Right ventricle myocardium superior (tissue), 1 donor: ENCODE data around the gene PCDHGA1. TPM values are rescaled to one million over a fixed set of nuclear protein-coding genes. Genes with fewer than 3 reads are reported as not detected.
"Not testable (repeated sequence)": the region's sequence is repeated elsewhere in the genome, so short reads cannot be mapped to it uniquely, and the experiment has no call there.

ENCODE experiments used
- ATAC-seq: fragments of 200-7000 bp; cut with Tn5 transposase; one replicate; pipeline ENCODE4 v1.9.1; 2020; ENCODE audit warnings: mild to moderate bottlenecking; ENCODE audit not compliant: poor library complexity
- DNase-seq: peaks from one replicate; pipeline ENCODE4 v3.0.0-alpha.2; 2020
- intact Hi-C: fragments of 100-400 bp; cut with DNase I; formaldehyde crosslinking; loops from one replicate; pipeline ENCODE4 v1.11.2; 2022
- total RNA-seq: library from RNA; stranded (reverse); fragmentation: NEBNext Ultra II Directional; extraction: Animal tissue kit (Norgen Biotek cat#: 25700); gene quantifications from one replicate; pipeline ENCODE4 v1.2.1, GENCODE V29; 2021
- donor health status: DM: no; HTN: yes; CAD: no; lungs with severe emphysema.

The PCDHGA1 gene
- total RNA-seq, 1 donor from 2014 or later, result 2.7 TPM

DNA sequence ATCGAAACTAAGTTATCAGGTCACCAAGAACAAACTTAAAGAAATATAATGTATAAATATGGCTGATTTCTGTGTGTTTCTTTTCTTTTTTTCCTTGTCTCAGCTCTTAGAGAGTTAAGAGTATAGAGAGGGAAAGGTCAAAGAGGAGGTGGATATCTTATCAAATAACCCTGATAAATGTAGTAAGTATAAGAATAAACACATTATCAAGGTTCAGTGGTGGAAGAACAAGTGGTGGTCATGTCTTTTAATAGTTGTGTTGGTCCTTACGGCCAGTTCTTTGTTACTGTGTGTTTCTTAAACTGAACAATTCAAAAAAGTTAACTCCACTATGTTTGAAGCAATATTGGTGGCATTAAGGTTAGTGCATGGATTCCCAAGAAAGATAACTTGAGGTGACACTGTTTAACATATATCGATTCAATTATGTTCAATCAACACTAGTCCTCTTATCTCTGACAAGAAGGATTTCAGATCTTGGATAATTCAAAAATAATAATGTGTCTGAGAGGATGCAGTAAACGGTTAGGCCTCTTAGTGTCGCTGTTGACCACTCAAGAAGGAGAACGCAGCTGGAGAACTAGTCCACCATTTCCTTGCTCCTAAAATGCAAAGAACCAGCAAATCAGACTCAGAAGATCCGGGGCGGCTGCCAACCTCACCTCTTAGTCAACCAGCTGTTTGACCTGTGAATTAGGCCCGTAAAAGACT, 13.1 kb downstream of the PCDHGA1 start, which contains the start of gene PCDHGA3:
Gene PCDHGA3 (plus strand): TSS at position 588 of the 711 bp plus-strand sequence. CDS start 205 bp downstream, outside the sequence.
- intact Hi-C loops, result no loop called here
- no peak for DNase-seq
- ATAC-seq, result peak; percentile 66

DNA sequence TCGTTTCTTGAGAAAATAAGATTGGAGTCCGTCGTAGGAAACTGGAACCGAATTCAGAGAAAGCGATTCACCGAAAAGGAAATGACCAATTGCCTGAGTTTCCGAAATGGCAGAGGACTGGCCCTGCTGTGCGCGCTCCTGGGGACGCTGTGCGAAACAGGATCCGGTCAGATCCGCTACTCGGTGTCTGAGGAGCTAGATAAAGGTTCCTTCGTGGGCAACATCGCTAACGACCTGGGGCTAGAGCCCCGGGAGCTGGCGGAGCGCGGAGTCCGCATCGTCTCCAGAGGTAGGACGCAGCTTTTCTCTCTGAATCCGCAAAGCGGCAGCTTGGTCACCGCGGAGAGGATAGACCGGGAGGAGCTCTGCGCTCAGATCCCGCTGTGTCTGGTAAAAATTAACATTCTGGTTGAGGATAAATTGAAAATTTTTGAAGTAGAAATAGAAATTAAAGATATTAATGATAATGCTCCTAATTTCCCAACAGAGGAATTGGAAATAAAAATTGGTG, 13.7 kb downstream of the PCDHGA1 start:
- DNase-seq (no peak), ATAC-seq (peak; percentile 21)
- intact Hi-C loops, result no loop called here

DNA sequence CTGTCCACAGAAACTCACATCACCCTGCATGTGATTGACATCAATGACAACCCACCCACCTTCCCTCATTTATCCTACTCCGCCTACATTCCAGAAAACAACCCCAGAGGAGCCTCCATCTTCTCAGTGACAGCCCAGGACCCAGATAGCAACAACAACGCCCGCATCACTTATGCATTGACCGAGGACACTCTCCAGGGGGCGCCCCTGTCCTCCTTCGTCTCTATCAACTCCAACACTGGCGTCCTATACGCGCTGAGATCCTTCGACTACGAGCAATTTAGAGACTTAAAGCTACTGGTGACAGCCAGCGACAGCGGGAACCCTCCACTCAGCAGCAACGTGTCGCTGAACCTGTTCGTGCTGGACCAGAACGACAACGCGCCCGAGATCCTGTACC, 15.0 kb downstream of the PCDHGA1 start:
- no peak for DNase-seq
- ATAC-seq, result no peak
- intact Hi-C loops, result loop anchor here (5.0 kb wide), 1 partner anchor 67 kb away; the partner anchor contains the start of gene PCDHGA10

DNA sequence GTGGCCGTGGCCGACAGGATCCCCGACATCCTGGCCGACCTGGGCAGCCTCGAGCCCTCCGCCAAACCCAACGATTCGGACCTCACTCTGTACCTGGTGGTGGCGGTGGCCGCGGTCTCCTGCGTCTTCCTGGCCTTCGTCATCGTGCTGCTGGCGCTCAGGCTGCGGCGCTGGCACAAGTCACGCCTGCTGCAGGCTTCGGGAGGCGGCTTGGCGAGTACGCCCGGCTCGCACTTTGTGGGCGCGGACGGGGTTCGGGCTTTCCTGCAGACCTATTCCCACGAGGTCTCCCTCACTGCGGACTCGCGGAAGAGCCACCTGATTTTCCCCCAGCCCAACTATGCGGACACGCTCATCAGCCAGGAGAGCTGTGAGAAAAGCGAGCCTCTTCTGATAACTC, 15.7 kb downstream of the PCDHGA1 start:
- DNase-seq, ATAC-seq: not testable (repeated sequence)
- intact Hi-C loops, result loop anchor here (5.0 kb wide), 1 partner anchor 66 kb away; the partner anchor contains the start of gene PCDHGA10

DNA sequence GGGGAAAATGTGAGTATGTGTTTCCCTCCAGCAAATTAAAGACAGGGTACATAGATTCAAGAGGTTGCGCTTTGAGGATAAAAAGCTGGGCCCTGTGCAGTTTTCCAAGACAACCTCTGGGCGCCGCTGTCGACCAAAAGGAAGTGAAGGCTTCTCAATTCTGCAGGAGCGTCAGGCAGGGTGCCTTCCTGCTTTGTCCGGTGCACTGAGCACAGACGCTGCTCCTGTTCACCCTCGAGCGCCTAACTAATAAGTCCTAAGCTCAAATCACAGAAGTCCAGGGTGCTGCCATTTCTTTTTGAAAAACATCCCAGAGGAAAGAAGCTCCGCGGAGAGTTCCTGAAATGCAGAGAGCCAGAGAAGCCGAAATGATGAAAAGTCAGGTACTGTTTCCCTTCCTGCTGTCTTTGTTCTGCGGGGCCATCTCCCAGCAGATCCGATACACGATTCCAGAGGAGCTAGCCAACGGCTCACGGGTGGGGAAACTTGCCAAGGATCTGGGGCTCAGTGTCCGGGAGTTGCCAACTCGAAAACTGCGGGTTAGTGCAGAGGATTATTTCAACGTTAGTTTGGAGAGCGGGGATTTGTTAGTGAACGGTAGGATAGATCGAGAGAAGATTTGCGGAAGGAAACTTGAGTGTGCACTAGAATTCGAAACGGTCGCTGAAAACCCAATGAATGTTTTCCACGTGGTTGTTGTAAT, 19.8 kb downstream of the PCDHGA1 start, which contains the start of gene PCDHGB1:
Gene PCDHGB1 (plus strand): TSS at position 183 of the 703 bp plus-strand sequence. CDS start 162 bp downstream, at position 345.
- intact Hi-C loops, result loop anchor here (5.0 kb wide), 1 partner anchor 62 kb away; the partner anchor contains the start of gene PCDHGA10
- DNase-seq (peak; percentile 55), ATAC-seq (peak; percentile 82)

DNA sequence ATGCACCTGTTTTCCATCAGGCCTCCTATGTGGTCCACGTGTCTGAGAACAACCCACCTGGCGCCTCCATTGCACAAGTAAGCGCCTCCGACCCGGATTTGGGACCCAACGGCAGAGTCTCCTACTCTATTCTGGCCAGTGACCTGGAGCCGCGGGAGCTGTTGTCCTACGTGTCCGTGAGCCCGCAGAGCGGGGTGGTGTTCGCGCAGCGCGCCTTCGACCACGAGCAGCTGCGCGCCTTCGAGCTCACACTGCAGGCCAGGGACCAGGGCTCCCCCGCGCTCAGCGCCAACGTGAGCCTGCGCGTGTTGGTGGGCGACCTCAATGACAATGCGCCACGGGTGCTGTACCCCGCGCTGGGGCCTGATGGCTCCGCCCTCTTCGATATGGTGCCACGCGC, 21.3 kb downstream of the PCDHGA1 start:
- intact Hi-C loops, result no loop called here
- ATAC-seq (no peak), DNase-seq (no peak)

DNA sequence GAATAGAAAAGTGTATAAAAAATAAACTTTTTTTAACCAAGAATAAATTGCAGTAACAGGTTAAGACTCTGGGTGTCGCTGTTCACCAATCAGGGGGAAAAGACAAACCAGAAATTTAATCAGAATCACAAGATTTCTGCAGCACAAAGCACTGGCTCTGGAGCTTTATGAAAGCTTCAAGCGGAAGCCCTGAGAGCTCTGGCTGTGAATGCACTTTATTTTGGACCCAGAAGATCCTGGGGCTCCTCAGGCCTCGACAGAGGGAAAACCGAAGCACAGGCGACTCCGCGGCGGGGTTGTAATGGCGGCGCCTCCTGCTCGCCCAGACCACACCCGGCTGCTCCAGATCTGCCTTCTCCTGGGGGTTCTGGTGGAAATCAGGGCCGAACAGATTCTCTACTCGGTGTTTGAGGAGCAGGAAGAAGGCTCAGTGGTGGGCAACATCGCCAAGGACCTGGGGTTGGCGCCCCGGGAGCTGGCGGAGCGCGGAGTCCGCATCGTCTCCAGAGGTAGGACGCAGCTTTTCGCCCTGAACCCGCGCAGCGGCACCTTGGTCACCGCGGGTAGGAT, 24.7 kb downstream of the PCDHGA1 start, which contains the start of gene PCDHGA4:
Gene PCDHGA4 (plus strand): TSS at position 122 of the 570 bp plus-strand sequence. CDS start 87 bp downstream, at position 209.
- ATAC-seq (no peak), DNase-seq (no peak)

DNA sequence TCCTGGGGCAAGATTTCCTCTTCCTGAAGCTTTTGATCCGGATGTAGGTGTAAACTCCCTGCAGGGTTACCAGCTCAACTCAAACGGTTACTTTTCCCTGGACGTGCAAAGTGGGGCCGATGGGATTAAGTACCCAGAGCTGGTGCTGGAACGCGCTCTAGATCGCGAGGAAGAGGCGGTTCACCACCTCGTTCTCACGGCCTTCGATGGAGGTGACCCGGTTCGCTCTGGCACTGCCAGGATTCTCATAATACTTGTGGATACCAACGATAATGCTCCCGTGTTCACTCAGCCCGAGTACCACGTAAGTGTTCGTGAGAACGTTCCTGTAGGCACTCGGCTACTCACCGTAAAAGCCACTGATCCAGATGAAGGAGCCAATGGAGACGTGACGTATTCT, 25.3 kb downstream of the PCDHGA1 start:
- ATAC-seq, result no peak
- intact Hi-C loops, result no loop called here
- DNase-seq, result no peak

More for the DNA sequence above, 24.7 kb downstream of the PCDHGA1 start, which contains the start of gene PCDHGA4:
- intact Hi-C loops, result no loop called here

DNA sequence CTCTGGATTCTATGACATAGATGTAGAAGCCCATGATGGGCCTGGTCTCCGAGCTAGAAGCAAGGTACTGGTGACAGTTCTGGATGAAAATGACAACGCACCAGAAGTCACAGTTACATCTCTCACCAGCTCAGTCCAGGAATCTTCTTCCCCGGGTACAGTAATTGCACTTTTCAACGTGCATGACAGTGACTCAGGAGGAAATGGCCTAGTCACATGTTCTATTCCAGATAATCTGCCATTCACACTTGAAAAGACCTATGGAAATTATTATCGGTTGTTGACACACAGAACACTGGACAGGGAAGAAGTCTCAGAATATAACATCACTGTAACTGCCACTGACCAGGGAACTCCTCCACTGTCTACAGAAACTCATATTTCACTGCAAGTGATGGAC, 25.8 kb downstream of the PCDHGA1 start:
- DNase-seq, result no peak

DNA sequence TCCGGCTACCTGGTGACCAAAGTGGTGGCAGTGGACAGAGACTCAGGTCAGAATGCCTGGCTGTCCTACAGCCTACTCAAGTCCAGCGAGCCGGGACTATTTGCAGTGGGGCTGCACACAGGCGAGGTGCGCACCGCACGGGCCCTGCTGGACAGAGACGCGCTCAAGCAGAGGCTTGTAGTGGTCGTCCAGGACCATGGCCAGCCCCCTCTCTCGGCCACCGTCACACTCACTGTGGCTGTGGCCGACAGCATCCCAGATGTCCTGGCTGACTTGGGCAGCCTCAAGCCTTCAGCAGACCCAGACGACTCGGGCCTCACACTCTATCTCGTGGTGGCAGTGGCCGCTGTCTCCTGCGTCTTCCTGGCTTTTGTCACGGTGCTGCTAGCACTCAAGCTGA, 26.6 kb downstream of the PCDHGA1 start:
- ATAC-seq (peak; percentile 7), DNase-seq (no peak)
- intact Hi-C loops, result no loop called here

More for the DNA sequence above, 25.8 kb downstream of the PCDHGA1 start:
- ATAC-seq, result no peak
- intact Hi-C loops, result no loop called here

DNA sequence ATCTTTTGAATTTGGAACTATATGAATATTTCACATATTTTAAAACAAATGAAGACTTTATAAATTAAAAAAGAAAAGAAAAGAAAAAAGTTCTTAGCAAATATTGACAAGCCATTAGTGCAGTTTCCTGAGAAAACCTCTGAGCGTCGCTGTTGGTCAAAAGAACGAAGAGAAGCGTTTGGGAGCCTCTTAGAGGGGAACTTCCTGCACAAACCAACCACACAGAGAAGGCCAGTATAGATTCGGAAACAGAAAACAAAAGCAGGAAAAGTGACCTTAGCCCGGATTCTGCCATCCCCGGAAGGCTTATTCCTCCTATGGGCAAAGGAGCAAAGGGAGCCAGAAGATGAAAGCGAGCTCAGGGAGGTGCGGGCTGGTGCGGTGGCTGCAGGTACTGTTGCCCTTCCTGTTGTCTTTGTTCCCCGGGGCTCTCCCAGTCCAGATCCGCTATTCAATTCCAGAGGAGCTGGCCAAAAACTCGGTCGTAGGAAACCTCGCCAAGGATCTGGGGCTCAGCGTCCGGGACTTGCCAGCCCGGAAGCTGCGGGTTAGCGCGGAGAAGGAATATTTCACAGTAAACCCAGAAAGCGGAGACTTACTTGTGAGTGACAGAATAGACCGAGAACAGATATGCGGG, 29.6 kb downstream of the PCDHGA1 start, which contains the start of gene PCDHGB2:
Gene PCDHGB2 (plus strand): TSS at position 205 of the 637 bp plus-strand sequence. CDS start 142 bp downstream, at position 347.
- intact Hi-C loops, result no loop called here
- DNase-seq (no peak), ATAC-seq (peak; percentile 57)

DNA sequence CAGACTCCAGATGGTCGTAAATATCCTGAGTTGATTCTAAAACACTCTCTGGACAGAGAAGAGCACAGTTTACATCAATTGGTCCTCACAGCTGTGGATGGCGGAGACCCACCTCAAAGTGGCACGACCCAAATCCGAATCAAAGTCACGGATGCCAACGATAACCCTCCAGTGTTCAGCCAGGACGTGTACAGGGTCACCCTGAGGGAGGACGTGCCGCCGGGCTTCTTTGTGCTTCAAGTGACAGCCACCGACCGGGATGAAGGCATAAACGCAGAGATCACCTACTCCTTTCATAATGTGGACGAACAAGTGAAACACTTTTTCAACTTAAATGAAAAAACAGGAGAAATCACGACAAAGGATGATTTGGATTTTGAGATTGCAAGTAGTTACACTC, 30.4 kb downstream of the PCDHGA1 start:
- DNase-seq (no peak), ATAC-seq (peak; percentile 21)
- intact Hi-C loops, result no loop called here

DNA sequence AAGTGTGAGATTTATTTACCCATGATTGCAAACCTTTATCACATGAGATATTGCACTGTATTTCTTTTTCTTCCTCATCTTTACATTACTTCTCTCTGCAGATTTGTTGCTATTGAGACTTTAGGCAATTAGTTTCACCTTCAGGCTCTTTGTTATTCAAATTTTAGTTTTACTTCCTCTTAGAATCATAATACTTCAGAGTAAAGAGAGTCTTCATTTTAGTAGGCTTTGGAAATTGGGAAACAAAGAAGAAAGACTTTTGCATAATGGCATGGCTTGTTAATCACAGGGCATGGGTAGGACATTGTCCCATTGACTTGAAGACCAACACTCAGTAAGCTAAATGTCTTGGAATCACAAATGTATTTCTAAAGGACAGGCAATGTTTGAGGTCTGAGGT, 32.4 kb downstream of the PCDHGA1 start:
- ATAC-seq (no peak), DNase-seq (no peak)
- intact Hi-C loops, result no loop called here

DNA sequence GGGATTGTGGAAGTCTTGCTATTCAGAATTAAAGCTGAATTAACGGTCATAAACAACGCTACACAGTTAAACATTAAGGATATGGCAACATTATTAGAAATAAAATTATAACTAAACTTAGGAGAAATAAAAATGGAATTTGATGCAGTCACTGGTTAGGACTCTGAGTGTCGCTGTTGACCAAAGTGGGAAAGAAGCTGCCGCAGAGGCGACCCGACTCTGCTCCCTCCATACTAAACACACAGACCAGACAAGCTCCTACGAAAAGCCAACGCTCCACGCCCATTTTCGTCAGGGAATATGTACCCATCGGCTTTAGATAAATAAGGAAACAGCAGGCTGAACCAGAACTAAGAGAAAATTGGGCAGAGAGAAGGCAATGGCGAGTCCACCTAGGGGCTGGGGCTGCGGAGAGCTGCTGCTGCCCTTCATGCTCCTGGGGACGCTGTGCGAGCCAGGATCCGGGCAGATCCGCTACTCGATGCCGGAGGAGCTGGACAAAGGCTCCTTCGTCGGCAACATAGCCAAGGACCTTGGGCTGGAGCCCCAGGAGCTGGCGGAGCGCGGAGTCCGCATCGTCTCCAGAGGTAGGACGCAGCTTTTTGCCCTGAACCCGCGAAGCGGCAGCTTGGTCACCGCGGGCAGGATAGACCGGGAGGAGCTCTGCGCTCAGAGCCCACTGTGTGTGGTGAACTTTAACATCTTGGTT, 33.8 kb downstream of the PCDHGA1 start, which contains the start of gene PCDHGA5:
Gene PCDHGA5 (plus strand): TSS at position 211 of the 709 bp plus-strand sequence. CDS start 169 bp downstream, at position 380.
- intact Hi-C loops, result no loop called here
- no peak for DNase-seq
- ATAC-seq, result peak; percentile 64

DNA sequence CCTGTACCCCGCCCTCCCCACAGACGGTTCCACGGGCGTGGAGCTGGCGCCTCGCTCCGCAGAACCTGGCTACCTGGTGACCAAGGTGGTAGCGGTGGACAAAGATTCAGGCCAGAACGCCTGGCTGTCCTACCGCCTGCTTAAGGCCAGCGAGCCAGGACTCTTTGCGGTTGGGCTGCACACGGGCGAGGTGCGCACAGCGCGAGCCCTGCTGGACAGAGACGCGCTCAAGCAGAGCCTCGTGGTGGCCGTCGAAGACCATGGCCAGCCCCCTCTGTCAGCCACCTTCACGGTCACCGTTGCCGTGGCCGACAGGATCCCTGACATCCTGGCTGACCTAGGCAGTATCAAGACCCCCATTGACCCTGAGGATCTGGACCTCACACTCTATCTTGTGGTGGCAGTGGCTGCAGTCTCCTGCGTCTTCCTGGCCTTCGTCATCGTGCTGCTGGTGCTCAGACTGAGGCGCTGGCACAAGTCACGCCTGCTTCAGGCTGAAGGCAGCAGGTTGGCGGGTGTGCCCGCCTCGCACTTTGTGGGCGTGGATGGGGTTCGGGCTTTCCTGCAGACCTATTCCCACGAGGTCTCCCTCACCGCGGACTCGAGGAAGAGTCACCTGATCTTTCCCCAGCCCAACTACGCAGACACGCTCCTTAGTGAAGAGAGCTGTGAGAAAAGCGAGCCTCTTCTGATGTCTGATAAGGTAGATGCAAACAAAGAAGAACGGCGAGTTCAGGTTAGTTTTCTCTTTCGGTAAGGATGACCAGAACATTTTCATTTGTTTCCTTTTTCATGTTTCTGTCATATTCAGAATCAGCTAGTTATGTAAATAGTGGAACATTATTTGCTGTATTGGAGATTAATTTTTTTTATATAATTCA, 35.9 kb downstream of the PCDHGA1 start:
- ATAC-seq (no peak), DNase-seq (no peak)
- intact Hi-C loops, result no loop called here

DNA sequence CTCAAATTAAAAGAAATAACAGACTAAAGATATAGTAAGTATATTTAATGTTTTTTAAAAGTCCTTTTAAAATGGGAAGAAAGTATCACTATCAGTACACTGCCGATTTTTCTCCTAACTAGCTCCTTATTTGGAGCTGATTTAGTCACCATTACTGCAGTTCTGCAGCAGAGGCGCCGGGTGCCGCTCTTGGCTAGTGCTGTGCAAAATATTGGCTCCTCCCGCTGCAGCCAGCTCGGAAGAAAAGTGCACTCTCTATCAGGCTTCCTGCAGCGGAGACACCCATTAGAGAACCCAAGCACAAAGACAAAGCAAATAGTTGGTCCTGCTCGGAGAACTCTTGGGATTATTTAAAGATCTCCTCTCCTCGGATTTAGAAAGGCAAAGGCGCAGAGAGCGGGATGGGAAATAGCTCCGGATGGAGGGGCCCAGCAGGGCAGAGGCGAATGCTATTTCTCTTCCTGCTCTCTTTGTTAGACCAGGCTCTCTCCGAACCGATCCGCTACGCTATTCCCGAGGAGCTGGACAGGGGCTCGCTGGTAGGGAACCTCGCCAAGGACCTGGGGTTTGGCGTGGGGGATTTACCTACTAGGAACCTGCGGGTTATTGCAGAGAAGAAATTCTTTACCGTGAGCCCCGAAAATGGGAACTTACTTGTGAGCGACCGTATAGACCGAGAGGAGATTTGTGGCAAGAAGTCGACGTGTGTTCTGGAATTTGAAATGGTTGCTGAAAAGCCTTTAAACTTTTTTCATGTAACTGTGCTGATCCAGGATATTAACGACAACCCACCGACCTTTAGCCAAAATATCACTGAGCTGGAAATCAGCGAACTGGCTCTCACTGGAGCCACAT, 39.9 kb downstream of the PCDHGA1 start, which contains the start of gene PCDHGB3:
Gene PCDHGB3 (plus strand): TSS at position 249 of the 855 bp plus-strand sequence. CDS start 153 bp downstream, at position 402.
- peak; percentile 75 for DNase-seq
- intact Hi-C loops, result no loop called here
- ATAC-seq, result peak; percentile 89
